ENCODE measurements around the gene PIEZO2.

Gene PIEZO2

DNA sequence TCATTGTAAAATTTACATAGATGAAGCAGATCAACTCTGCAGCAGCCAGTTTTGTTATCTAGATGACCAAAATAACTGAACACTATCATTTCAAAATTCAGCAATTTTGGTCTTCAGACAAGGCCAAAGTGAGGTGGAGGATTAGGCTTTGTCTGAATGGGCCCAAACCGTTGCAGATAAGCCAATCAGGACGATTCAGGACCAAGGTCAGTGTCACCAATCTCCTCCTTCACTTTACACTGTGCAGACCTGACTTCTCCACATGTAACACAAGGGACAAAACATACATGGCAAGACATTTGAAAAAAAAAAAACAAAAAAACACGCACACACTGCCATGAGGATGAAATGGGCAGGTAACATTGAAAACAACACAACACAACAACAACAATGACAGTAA is 412.4 kb downstream of the PIEZO2 start:
- no peak for DNase-seq
- Histone ChIP-seq H3K9me3 (no peaks in the 10 kb centered on the region), H3K27me3 (peaks cover 3% of the 10 kb centered on the region; the same call in 1 of the 2 replicates), H3K36me3 (no peaks in the 10 kb centered on the region), H3K4me1 (no peaks in the 10 kb centered on the region), H3K4me3 (ENCODE audit: low read depth, low read length) (no peak overlapping the region)
- no peak for TF ChIP-seq CTCF (IDR thresholded peaks at IDR 0.05; ENCODE audit: low read depth, low read length)

- no peaks in the 10 kb centered on the region for H3K36me3 ChIP-seq
- no peak overlapping the region for H3K4me3 ChIP-seq (ENCODE audit: low read depth, low read length)
- H3K9me3 ChIP-seq, result no peaks in the 10 kb centered on the region
- DNase-seq, result no peak
- TF ChIP-seq CTCF (IDR thresholded peaks at IDR 0.05; ENCODE audit: low read depth, low read length), result no peak
- H3K4me1 ChIP-seq, result no peaks in the 10 kb centered on the region
- peaks cover 3% of the 10 kb centered on the region; the same call in 1 of the 2 replicates for H3K27me3 ChIP-seq
These were observed 416.4 kb downstream of the PIEZO2 start for GRCh38 chr18:10732990-10733389.

- no peak overlapping the region for H3K4me3 ChIP-seq (ENCODE audit: low read depth, low read length)
- TF ChIP-seq CTCF (IDR thresholded peaks at IDR 0.05; ENCODE audit: low read depth, low read length), result no peak
- peaks cover 1% of the 10 kb centered on the region; the same call in 1 of the 2 replicates for H3K27me3 ChIP-seq
- H3K4me1 ChIP-seq, result no peaks in the 10 kb centered on the region
- no peaks in the 10 kb centered on the region for H3K36me3 ChIP-seq
- no peaks in the 10 kb centered on the region for H3K9me3 ChIP-seq
- DNase-seq, result no peak
These were observed 421.9 kb downstream of the PIEZO2 start for GRCh38 chr18:10727477-10727876.

DNA sequence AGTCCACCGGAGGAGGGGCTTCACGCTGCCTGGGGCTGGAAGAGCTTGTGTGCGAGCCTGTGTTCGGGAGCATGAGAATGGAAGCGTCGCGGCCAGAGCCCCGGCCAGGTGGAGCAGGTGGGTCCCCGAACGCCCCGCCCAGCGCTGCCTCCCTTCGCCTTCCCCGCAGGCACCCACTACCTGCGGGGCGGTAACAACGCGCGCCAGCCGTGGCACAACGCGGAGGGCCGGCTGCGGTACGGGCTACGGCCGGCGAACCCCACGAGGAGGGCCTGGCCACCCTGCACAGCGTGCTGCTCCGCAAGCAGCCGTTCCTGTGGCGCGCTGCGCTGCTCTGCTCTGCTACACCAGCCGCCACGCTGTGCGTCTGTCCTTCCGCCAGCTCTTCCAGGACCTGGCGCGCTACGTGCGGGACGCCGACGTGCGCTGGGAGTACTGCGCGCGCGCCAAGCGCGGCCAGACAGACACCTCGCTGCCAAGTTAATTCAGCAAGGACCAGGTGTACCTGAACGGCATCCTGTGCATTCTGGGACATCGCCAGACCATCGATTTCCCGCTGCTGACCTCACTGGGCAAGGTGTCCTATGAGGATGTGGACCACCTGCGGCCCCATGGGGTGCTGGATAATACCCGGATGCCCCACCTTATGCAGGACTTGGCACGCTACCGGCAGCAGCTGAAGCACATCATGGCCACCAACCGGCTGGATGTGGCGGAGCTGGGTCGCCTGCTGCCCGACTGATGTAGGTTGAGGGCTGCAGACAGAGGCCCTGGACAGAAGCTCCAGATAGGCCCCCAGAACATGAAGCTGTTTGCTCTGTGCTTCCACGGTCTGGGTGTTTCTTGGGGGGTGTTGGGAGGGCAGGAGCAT is 422.9 kb downstream of the PIEZO2 start:
- H3K4me3 ChIP-seq (ENCODE audit: low read depth, low read length), result no peak overlapping the region
- no peak for TF ChIP-seq CTCF (IDR thresholded peaks at IDR 0.05; ENCODE audit: low read depth, low read length)
- DNase-seq, result no peak

GRCh38 chr18:10724666-10725065 is 424.7 kb downstream of the PIEZO2 start:
- H3K4me3 ChIP-seq (ENCODE audit: low read depth, low read length), result no peak overlapping the region
- no peaks in the 10 kb centered on the region for H3K9me3 ChIP-seq
- DNase-seq, result no peak
- TF ChIP-seq CTCF (IDR thresholded peaks at IDR 0.05; ENCODE audit: low read depth, low read length), result no peak
- H3K27me3 ChIP-seq, result no peaks in the 10 kb centered on the region
- no peaks in the 10 kb centered on the region for H3K4me1 ChIP-seq
- no peaks in the 10 kb centered on the region for H3K36me3 ChIP-seq

More for the DNA sequence above, 422.9 kb downstream of the PIEZO2 start:
- no peaks in the 10 kb centered on the region for H3K9me3 ChIP-seq
- no peaks in the 10 kb centered on the region for H3K36me3 ChIP-seq
- H3K4me1 ChIP-seq, result no peaks in the 10 kb centered on the region
- no peaks in the 10 kb centered on the region for H3K27me3 ChIP-seq

DNA sequence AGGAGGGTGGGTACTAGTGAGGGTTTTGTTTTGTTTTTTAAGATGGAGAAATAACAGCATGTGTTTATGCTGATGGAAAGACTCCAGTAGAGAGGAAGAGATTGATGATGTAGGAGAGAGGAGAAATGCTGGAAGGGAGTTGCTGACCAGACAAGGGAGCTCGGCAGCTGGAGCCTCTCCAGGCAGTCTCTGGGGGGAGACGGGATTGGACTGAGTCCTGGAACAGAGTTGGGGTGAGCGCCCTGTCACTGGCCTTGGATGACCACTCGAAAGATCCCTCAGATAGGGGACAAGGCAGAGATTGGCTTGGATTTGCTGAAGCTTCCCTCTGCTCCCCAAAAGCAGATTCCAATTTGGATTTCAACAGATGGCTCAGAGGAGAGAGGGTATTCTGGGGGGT is 425.9 kb downstream of the PIEZO2 start:
- no peak for TF ChIP-seq CTCF (IDR thresholded peaks at IDR 0.05; ENCODE audit: low read depth, low read length)
- Histone ChIP-seq H3K4me1 (no peaks in the 10 kb centered on the region), H3K36me3 (no peaks in the 10 kb centered on the region), H3K9me3 (no peaks in the 10 kb centered on the region), H3K27me3 (no peaks in the 10 kb centered on the region), H3K4me3 (ENCODE audit: low read depth, low read length) (no peak overlapping the region)
- no peak for DNase-seq
